GM18526 (cell line): ENCODE measurements around the gene MTERF4.

Experiments
- POLR2A ChIP-seq: IDR thresholded peaks from 3 replicates; pipeline ENCODE4 v1.6.1; 2011; ENCODE audit not compliant: insufficient read length; ENCODE audit errors: extremely low read depth

Gene MTERF4

GRCh38 chr2:241137276-241138190 lies 35.4 kb upstream of the MTERF4 start:
- no peak for TF ChIP-seq POLR2A

- TF ChIP-seq POLR2A = no peak
These were observed 34.7 kb upstream of the MTERF4 start for GRCh38 chr2:241136661-241137260.

DNA sequence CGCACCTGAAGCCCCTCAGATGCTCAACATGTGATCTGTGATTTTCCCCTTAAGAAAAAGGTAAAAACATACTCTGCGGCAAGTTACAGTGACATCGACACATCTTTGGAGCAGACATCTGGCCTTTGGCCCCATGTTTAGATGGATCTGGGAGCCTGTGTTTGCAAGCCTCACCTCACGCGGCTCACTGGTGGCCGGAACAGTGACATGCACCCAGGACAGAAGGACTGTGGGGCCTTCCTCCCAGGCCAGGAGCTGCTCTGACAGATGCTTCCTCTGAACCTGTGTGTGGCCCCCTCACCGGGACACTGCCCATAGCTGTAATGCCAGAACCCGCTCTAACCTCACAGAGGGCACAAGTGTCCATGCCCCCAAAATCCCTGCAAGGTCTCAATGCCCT lies 34.1 kb upstream of the MTERF4 start:
- no peak for TF ChIP-seq POLR2A

DNA sequence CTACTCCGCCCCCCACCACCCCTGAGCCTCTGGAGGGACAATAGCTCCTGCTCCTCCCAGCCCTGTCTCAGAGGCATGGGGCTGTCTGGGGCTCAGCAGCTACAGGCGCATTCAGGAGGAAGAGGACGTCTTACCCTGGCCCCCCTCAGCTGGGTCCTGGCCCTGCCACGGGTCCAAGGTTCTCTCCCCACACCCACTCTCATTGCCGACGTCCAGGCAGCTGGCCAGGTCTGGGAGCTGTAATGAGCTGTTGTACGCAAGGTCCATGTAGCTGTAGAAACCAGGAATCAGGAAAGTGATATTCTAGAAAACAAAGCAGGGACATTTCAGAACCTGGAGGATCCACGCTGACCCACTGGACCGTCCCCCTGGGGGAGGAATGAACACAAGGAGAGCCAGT lies 33.6 kb upstream of the MTERF4 start:
- TF ChIP-seq POLR2A = no peak

- no peak for TF ChIP-seq POLR2A
These were observed 32.6 kb upstream of the MTERF4 start for GRCh38 chr2:241134711-241135110.

- TF ChIP-seq POLR2A = no peak
These were observed 31.3 kb upstream of the MTERF4 start for GRCh38 chr2:241133436-241133820.

GRCh38 chr2:241132538-241133435 lies 30.7 kb upstream of the MTERF4 start:
- TF ChIP-seq POLR2A = no peak

- TF ChIP-seq POLR2A = no peak
These were observed 29.4 kb upstream of the MTERF4 start for GRCh38 chr2:241131531-241131930.

GRCh38 chr2:241130316-241130715 lies 28.2 kb upstream of the MTERF4 start:
- no peak for TF ChIP-seq POLR2A

DNA sequence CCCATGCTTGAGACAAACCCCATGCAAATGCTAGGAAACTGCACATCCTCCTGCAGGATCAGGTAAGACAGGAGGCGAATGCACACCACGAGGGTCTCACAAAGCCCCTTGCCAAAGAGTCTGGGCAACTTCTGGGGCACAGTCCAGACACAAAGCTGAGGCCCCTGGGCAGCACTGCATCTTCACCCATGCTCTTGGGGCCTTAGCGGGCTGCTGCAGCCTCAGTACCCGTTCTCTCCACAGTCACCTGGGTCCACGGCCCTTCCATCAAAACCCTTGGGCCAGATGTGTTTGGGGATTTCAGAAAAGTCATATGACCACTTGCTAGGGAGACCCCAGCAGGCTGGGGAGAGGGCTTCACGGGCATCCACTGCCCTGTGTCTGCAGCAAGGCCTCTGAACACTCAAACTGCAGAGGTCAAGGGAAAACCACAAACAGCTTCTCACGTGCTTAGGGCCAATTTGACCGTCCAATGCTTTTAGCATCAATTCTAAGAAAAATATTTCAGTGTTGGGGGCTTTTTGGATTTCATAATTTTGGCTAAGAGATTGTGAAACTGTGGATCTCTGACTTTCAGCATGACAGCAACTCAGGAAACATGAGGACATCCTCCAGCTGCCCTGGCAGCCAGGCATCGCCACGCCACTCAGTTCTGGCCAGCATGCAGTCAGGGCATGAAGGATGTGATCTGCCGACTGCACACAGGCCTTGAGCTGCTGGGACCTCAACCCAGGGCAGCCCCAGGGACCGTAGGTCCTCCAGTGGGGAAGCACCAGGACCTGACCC lies 27.2 kb upstream of the MTERF4 start:
- no peak for TF ChIP-seq POLR2A

DNA sequence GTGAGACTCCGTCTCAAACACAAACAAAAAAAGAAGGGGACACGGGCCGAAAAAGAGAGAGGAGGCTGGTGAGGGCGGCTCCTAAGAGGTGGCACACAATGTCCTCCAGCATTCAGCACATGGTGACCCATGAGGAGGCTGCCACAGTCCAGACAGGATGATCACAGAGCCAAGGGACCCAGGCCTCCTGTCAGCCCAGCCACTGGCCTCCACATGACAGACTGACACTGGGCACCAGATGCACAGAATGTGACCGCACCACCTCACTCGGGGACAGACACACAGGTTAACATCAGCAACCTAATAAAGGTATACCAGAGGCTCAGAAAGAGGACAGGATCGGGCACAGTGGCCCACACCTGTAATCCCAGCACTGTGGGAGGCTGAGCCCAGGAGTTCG lies 26.2 kb upstream of the MTERF4 start:
- TF ChIP-seq POLR2A = no peak

GRCh38 chr2:241126771-241127202 lies 24.7 kb upstream of the MTERF4 start:
- no peak for TF ChIP-seq POLR2A

DNA sequence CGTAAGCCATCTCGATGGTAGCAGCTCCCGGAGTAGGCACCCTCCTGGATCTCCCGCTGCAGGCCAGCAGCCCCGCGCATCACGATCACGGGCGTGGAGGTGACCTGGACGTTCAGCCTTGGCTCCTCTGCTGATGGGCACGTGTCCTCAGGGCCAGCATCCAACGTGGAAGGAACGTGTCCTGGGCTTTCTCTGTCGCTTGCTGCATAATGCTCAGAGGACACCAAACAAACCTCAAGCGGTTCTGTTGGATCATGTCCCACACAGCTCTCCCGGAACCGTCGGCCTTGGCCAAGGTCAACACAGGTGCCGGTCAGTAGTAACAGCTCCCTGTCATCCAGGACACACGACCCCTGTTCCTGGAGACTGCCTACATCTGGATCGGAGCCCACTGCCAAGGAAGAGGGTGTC lies 24.1 kb upstream of the MTERF4 start:
- TF ChIP-seq POLR2A = no peak

GRCh38 chr2:241125626-241126025 lies 23.5 kb upstream of the MTERF4 start:
- no peak for TF ChIP-seq POLR2A
